PC-3 (cell line): Measurements from ENCODE around the gene ASPA. TPM values are rescaled to one million over a fixed set of nuclear protein-coding genes. Genes with fewer than 3 reads are reported as not detected.

Experiments
- ATAC-seq: fragments of 200-7000 bp; cut with Tn5 transposase; 2 replicates; pipeline ENCODE4 v1.9.1; 2020; ENCODE audit warnings: mild to moderate bottlenecking, moderate library complexity
- BruUV-seq: library from RNA; stranded (reverse); fragments of 400-500 nt; replicated peaks from 2 replicates; lab custom pipeline; 2021; lab: Mats Ljungman, UMichigan
- CTCF ChIA-PET: fragments of 300-600 bp; sonication (Branson Sonifier 250); formaldehyde crosslinking; loops from one replicate; lab custom pipeline; 2022; ENCODE audit warnings: antibody characterized with exemption; lab: Charles Lee
- POLR2A ChIA-PET: fragments of 300-600 bp; sonication (Branson Sonifier 250); formaldehyde crosslinking; loops from one replicate; lab custom pipeline; 2022; ENCODE audit warnings: antibody characterized with exemption; ENCODE audit not compliant: unreplicated experiment; lab: Charles Lee
- DNase-seq: peaks from one replicate; pipeline ENCODE4 v3.0.0-alpha.2; 2015
- H2AFZ ChIP-seq: fragments of 300-600 bp; sonication (generic); 2 replicates; pipeline ENCODE4 v1.6.0; 2016; ENCODE audit warnings: antibody characterized with exemption, low read length
- H3F3A ChIP-seq: fragments of 300-600 bp; sonication (generic); one replicate; pipeline ENCODE4 v1.6.0; 2017; ENCODE audit warnings: antibody characterized with exemption, low read length, control low read depth, mild to moderate bottlenecking; ENCODE audit not compliant: unreplicated experiment
- H3K27ac ChIP-seq: fragments of 300-600 bp; sonication (generic); 2 replicates; pipeline ENCODE4 v1.5.1; 2016; ENCODE audit warnings: mild to moderate bottlenecking, low read length
- H3K27me3 ChIP-seq: fragments of 300-600 bp; sonication (generic); 2 replicates; pipeline ENCODE4 v1.6.1; 2016; ENCODE audit warnings: low read length, mixed read lengths
- H3K36me3 ChIP-seq: fragments of 300-600 bp; sonication (generic); 2 replicates; pipeline ENCODE4 v1.6.1; 2016; ENCODE audit warnings: low read depth, mixed run types, low read length, mixed read lengths
- H3K4me1 ChIP-seq: fragments of 300-600 bp; sonication (generic); 2 replicates; pipeline ENCODE4 v1.5.1; 2016; ENCODE audit warnings: low read length; ENCODE audit not compliant: insufficient read depth
- H3K4me2 ChIP-seq: fragments of 300-600 bp; sonication (generic); 2 replicates; pipeline ENCODE4 v1.6.0; 2016; ENCODE audit warnings: low read length
- H3K4me3 ChIP-seq: fragments of 300-600 bp; sonication (generic); 2 replicates; pipeline ENCODE4 v1.5.1; 2016; ENCODE audit warnings: mild to moderate bottlenecking, low read length, mixed read lengths
- H3K79me2 ChIP-seq: fragments of 300-600 bp; sonication (generic); 2 replicates; pipeline ENCODE4 v1.6.1; 2017; ENCODE audit warnings: low read length, mixed read lengths
- H3K9ac ChIP-seq: fragments of 300-600 bp; sonication (generic); 2 replicates; pipeline ENCODE4 v1.6.0; 2016; ENCODE audit warnings: mild to moderate bottlenecking, low read length
- H3K9me2 ChIP-seq: fragments of 300-600 bp; sonication (generic); replicated peaks from 2 replicates; pipeline ENCODE4 v1.6.1; 2016; ENCODE audit warnings: mixed run types, low read length, mixed read lengths
- H3K9me3 ChIP-seq: fragments of 300-600 bp; sonication (generic); 2 replicates; pipeline ENCODE4 v1.6.1; 2016; ENCODE audit warnings: low read length, mixed read lengths
- H4K20me1 ChIP-seq: fragments of 300-600 bp; sonication (generic); 2 replicates; pipeline ENCODE4 v1.6.1; 2016; ENCODE audit warnings: low read length, mixed read lengths
- EZH2 ChIP-seq: fragments of 300-600 bp; sonication (generic); IDR thresholded peaks from one replicate; pipeline ENCODE4 v1.6.1; 2017; ENCODE audit warnings: antibody characterized with exemption, mild to moderate bottlenecking, low read length; ENCODE audit not compliant: unreplicated experiment
- EZH2phosphoT487 ChIP-seq: fragments of 300-600 bp; sonication (generic); IDR thresholded peaks from 2 replicates; pipeline ENCODE4 v1.6.1; 2018; ENCODE audit warnings: mild to moderate bottlenecking, antibody characterized with exemption, low read length, borderline replicate concordance
- intact Hi-C: fragments of 100-400 bp; cut with micrococcal nuclease; formaldehyde crosslinking; loops from 2 replicates; pipeline ENCODE4 v1.9.0; 2023
- total RNA-seq: library from RNA; depleted of rRNA; stranded (reverse); fragments of >200 nt; gene quantifications from 2 replicates; pipeline ENCODE4 v1.2.3, GENCODE V29; 2014
- TF ChIP-seq, protein P1 (sequence below): fragments of 300-600 bp; sonication (generic); conservative IDR thresholded peaks from 2 replicates; pipeline ENCODE4 v1.5.1; 2017; ENCODE audit warnings: antibody characterized with exemption, low read depth, mild to moderate bottlenecking, low read length

The ASPA gene
- total RNA-seq, 1 experiment from 2014 or later, result not detected

GRCh38 chr17:3527468-3527867 lies 51.7 kb downstream of the ASPA start:
- H3K79me2 ChIP-seq, result no peaks in the 10 kb centered on the region
- H3K9me2 ChIP-seq, result no peaks in the 10 kb centered on the region
- no peak for TF ChIP-seq EZH2phosphoT487
- TF ChIP-seq, protein P1, sequence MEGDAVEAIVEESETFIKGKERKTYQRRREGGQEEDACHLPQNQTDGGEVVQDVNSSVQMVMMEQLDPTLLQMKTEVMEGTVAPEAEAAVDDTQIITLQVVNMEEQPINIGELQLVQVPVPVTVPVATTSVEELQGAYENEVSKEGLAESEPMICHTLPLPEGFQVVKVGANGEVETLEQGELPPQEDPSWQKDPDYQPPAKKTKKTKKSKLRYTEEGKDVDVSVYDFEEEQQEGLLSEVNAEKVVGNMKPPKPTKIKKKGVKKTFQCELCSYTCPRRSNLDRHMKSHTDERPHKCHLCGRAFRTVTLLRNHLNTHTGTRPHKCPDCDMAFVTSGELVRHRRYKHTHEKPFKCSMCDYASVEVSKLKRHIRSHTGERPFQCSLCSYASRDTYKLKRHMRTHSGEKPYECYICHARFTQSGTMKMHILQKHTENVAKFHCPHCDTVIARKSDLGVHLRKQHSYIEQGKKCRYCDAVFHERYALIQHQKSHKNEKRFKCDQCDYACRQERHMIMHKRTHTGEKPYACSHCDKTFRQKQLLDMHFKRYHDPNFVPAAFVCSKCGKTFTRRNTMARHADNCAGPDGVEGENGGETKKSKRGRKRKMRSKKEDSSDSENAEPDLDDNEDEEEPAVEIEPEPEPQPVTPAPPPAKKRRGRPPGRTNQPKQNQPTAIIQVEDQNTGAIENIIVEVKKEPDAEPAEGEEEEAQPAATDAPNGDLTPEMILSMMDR, result no peak
- no peak for TF ChIP-seq EZH2
- no peak overlapping the region for H3K27ac ChIP-seq
- H3K27me3 ChIP-seq, result no peaks in the 10 kb centered on the region
- ChIA-PET CTCF (no interaction called here), POLR2A (no interaction called here)
- no peak overlapping the region for H3K9ac ChIP-seq
- no peak overlapping the region for H3K4me2 ChIP-seq
- H2AFZ ChIP-seq, result no peak overlapping the region
- H3K36me3 ChIP-seq, result no peaks in the 10 kb centered on the region
- ATAC-seq (no peak), DNase-seq (no peak)
- intact Hi-C loops, result no loop called here
- H4K20me1 ChIP-seq, result no peaks in the 10 kb centered on the region
- no peaks in the 10 kb centered on the region for H3K9me3 ChIP-seq
- no peaks in the 10 kb centered on the region for H3K4me1 ChIP-seq
- H3F3A ChIP-seq, result no peaks in the 10 kb centered on the region
- H3K4me3 ChIP-seq, result no peak overlapping the region
- BruUV-seq, result no TSS peak

DNA sequence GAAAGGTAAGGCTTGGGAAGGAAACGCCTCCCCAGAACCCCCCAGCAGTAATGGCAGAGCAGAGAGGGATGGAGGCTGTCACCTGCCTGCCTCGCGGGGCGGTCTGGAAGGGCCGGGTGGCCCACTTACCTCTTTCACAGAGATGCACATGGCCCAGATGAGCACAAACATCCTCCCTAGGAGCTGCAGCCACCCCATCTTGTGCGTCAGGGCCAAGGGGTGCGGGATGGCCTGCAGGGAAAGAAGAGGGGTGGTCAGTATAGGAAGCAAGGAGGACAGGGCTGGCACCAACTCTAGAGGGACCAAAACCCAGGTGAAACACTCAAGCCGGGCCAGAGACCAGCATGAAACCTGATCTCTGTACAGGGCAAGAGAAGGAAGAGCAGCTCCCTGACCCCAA lies 52.1 kb downstream of the ASPA start:
- H3K4me1 ChIP-seq, result no peaks in the 10 kb centered on the region
- no TSS peak for BruUV-seq
- no peak overlapping the region for H3K9ac ChIP-seq
- TF ChIP-seq, protein P1, result no peak
- no peak for TF ChIP-seq EZH2phosphoT487
- no peak overlapping the region for H3K27ac ChIP-seq
- CTCF ChIA-PET, result no interaction called here
- DNase-seq (no peak), ATAC-seq (no peak)
- no peak overlapping the region for H3K4me2 ChIP-seq
- no peaks in the 10 kb centered on the region for H3F3A ChIP-seq
- no peaks in the 10 kb centered on the region for H3K27me3 ChIP-seq
- H3K79me2 ChIP-seq, result no peaks in the 10 kb centered on the region
- H3K9me3 ChIP-seq, result no peaks in the 10 kb centered on the region
- no peaks in the 10 kb centered on the region for H3K36me3 ChIP-seq
- POLR2A ChIA-PET, result no interaction called here
- H2AFZ ChIP-seq, result no peak overlapping the region
- H4K20me1 ChIP-seq, result no peaks in the 10 kb centered on the region
- H3K4me3 ChIP-seq, result no peak overlapping the region
- H3K9me2 ChIP-seq, result no peaks in the 10 kb centered on the region
- intact Hi-C loops, result no loop called here

GRCh38 chr17:3528403-3528851 lies 52.6 kb downstream of the ASPA start:
- BruUV-seq, result no TSS peak
- POLR2A ChIA-PET, result no interaction called here

More at GRCh38 chr17:3528403-3528851, 52.6 kb downstream of the ASPA start:
- DNase-seq (no peak), ATAC-seq (no peak)
- H3K36me3 ChIP-seq, result no peaks in the 10 kb centered on the region
- no peak overlapping the region for H3K27ac ChIP-seq
- CTCF ChIA-PET, result no interaction called here
- H3K9me2 ChIP-seq, result no peaks in the 10 kb centered on the region
- TF ChIP-seq EZH2 (no peak), EZH2phosphoT487 (no peak)
- TF ChIP-seq, protein P1, result no peak
- H3K9ac ChIP-seq, result no peak overlapping the region
- no peaks in the 10 kb centered on the region for H3K9me3 ChIP-seq
- H3K79me2 ChIP-seq, result no peaks in the 10 kb centered on the region
- no peaks in the 10 kb centered on the region for H4K20me1 ChIP-seq
- intact Hi-C loops, result no loop called here
- no peaks in the 10 kb centered on the region for H3K4me1 ChIP-seq
- H3F3A ChIP-seq, result no peaks in the 10 kb centered on the region
- no peak overlapping the region for H3K4me2 ChIP-seq
- H3K27me3 ChIP-seq, result no peaks in the 10 kb centered on the region
- H2AFZ ChIP-seq, result no peak overlapping the region
- no peak overlapping the region for H3K4me3 ChIP-seq
